H1 (cell line): ENCODE measurements around the gene DDX51. TPM values are rescaled to one million over a fixed set of nuclear protein-coding genes. Genes with fewer than 3 reads are reported as not detected.

Experiments used
- CTCF ChIA-PET: fragments of 300-600 bp; sonication (Branson Sonifier 250); formaldehyde crosslinking; loops from one replicate; lab custom pipeline; 2021; ENCODE audit not compliant: partially characterized antibody; lab: Charles Lee
- POLR2A ChIA-PET: fragments of 300-600 bp; sonication (Branson Sonifier 250); formaldehyde crosslinking; loops from one replicate; lab custom pipeline; 2021; ENCODE audit warnings: inconsistent platforms; ENCODE audit not compliant: partially characterized antibody; lab: Charles Lee
- DNase-seq, 2 experiments: peaks; one replicate each; pipeline versions ENCODE4 v3.0.0 to v3.0.0-alpha.2; 2010 to 2022; ENCODE audit warnings: low spot score in 2 of 2, low read depth in 1 of 2, mixed read lengths in 1 of 2
- FAIRE-seq: peaks from 2 replicates; lab custom pipeline; 2011; peaks lifted over from hg19 to GRCh38; lab: Jason Lieb, UNC
- H2AFZ ChIP-seq: 2 replicates; pipeline ENCODE4 v1.8.1; 2012; ENCODE audit warnings: low read length, inconsistent platforms
- H2AK5ac ChIP-seq: 2 replicates; pipeline ENCODE4 v1.6.1; 2013; ENCODE audit warnings: low read depth, low read length
- H2BK120ac ChIP-seq: replicated peaks from 2 replicates; pipeline ENCODE3; 2013; ENCODE audit warnings: low read depth, low read length, inconsistent platforms
- H2BK12ac ChIP-seq: 2 replicates; pipeline ENCODE4 v1.6.1; 2013; ENCODE audit warnings: low read depth, low read length
- H2BK15ac ChIP-seq: 2 replicates; pipeline ENCODE4 v1.6.1; 2013; ENCODE audit warnings: low read length
- H2BK20ac ChIP-seq: 2 replicates; pipeline ENCODE4 v1.6.1; 2013; ENCODE audit warnings: low read length
- H2BK5ac ChIP-seq: 2 replicates; pipeline ENCODE4 v1.6.1; 2013; ENCODE audit warnings: low read depth, low read length
- H3K14ac ChIP-seq: 2 replicates; pipeline ENCODE4 v1.6.1; 2013; ENCODE audit warnings: inconsistent platforms; ENCODE audit not compliant: insufficient read length
- H3K18ac ChIP-seq: 2 replicates; pipeline ENCODE4 v1.6.1; 2013; ENCODE audit warnings: low read length; ENCODE audit errors: extremely low read depth
- H3K23ac ChIP-seq: 2 replicates; pipeline ENCODE4 v1.6.1; 2013; ENCODE audit warnings: inconsistent platforms; ENCODE audit not compliant: insufficient read length
- H3K23me2 ChIP-seq: 2 replicates; pipeline ENCODE4 v1.6.1; 2013; ENCODE audit warnings: low read depth, low read length
- H3K27ac ChIP-seq: 2 replicates; pipeline ENCODE4 v1.6.1; 2011; ENCODE audit warnings: low read depth, low read length, inconsistent platforms
- H3K27me3 ChIP-seq, 4 experiments: replicated peaks in 1 of 4; 1 replicate in 1 of 4; 2 replicates in 3 of 4; pipeline versions ENCODE4 v1.6.1 to v1.8.1; 2011 to 2013; ENCODE audit warnings: low read length in 3 of 4, mild to moderate bottlenecking in 3 of 4, inconsistent platforms in 2 of 4, mixed read lengths in 2 of 4, moderate library complexity in 1 of 4; ENCODE audit not compliant: control insufficient read depth in 3 of 4, insufficient read depth in 3 of 4; ENCODE audit errors: extremely low read depth in 1 of 4
- H3K36me3 ChIP-seq, 4 experiments: 2 replicates each; pipeline versions ENCODE4 v1.6.1 to v1.8.1; 2011 to 2013; ENCODE audit warnings: mild to moderate bottlenecking in 4 of 4, low read length in 3 of 4, moderate library complexity in 2 of 4, control low read depth in 1 of 4, inconsistent platforms in 1 of 4; ENCODE audit not compliant: insufficient read depth in 4 of 4, control insufficient read depth in 2 of 4
- H3K4ac ChIP-seq: replicated peaks from 2 replicates; pipeline ENCODE3; 2013; ENCODE audit warnings: low read length, low read depth, mixed read lengths, inconsistent platforms; ENCODE audit not compliant: insufficient read length
- H3K4me1 ChIP-seq, 4 experiments: replicated peaks in 1 of 4; 1 replicate in 1 of 4; 2 replicates in 3 of 4; pipeline versions ENCODE4 v1.6.1 to v1.8.1; 2011 to 2013; ENCODE audit warnings: low read length in 3 of 4, inconsistent platforms in 2 of 4, mixed read lengths in 1 of 4; ENCODE audit not compliant: insufficient read depth in 4 of 4, control insufficient read depth in 3 of 4
- H3K4me2 ChIP-seq, 2 experiments: 2 replicates each; pipeline versions ENCODE4 v1.6.1 to v1.8.1; 2011 to 2013; ENCODE audit warnings: low read depth in 2 of 2, low read length in 2 of 2, control low read depth in 1 of 2, inconsistent platforms in 1 of 2, mild to moderate bottlenecking in 1 of 2; ENCODE audit not compliant: insufficient read depth in 1 of 2
- H3K4me3 ChIP-seq, 4 experiments: fragments of 200-600, 300-600 bp in 1 of 4; sonication (generic), shearing (Covaris generic), sonication (Bioruptor Twin) in 1 of 4; 2 replicates each; pipeline versions ENCODE4 v1.5.1 to v1.8.1; 2011 to 2016; ENCODE audit warnings: low read length in 4 of 4, low read depth in 3 of 4, control low read depth in 2 of 4, inconsistent platforms in 2 of 4, mild to moderate bottlenecking in 2 of 4, mixed read lengths in 1 of 4, moderate library complexity in 1 of 4; ENCODE audit not compliant: insufficient read depth in 2 of 4; ENCODE audit errors: extremely low read depth in 1 of 4
- H3K56ac ChIP-seq: replicated peaks from 2 replicates; pipeline ENCODE3; 2013; ENCODE audit warnings: low read depth, mild to moderate bottlenecking, mixed read lengths, low read length, inconsistent platforms; ENCODE audit not compliant: insufficient read length
- H3K79me1 ChIP-seq: 2 replicates; pipeline ENCODE4 v1.6.1; 2013; ENCODE audit warnings: low read depth, low read length, control low read depth
- H3K79me2 ChIP-seq, 2 experiments: 2 replicates each; pipeline versions ENCODE4 v1.6.1 to v1.8.1; 2012 to 2013; ENCODE audit warnings: low read length in 2 of 2, mild to moderate bottlenecking in 2 of 2, inconsistent platforms in 1 of 2; ENCODE audit not compliant: insufficient read depth in 2 of 2, control insufficient read depth in 1 of 2
- H3K9ac ChIP-seq, 4 experiments: replicated peaks in 1 of 4; 1 replicate in 1 of 4; 2 replicates in 3 of 4; pipeline versions ENCODE4 v1.6.1 to v1.8.1; 2011 to 2013; ENCODE audit warnings: low read depth in 3 of 4, low read length in 3 of 4, control low read depth in 2 of 4, mild to moderate bottlenecking in 2 of 4, moderate library complexity in 2 of 4, inconsistent platforms in 1 of 4; ENCODE audit errors: extremely low read depth in 1 of 4
- H3K9me3 ChIP-seq, 2 experiments: 2 replicates each; pipeline versions ENCODE4 v1.6.1 to v1.8.1; 2012 to 2013; ENCODE audit warnings: mild to moderate bottlenecking in 2 of 2, moderate library complexity in 2 of 2, control low read depth in 1 of 2, inconsistent platforms in 1 of 2, low read depth in 1 of 2, low read length in 1 of 2, mixed read lengths in 1 of 2; ENCODE audit not compliant: insufficient read depth in 2 of 2
- H4K20me1 ChIP-seq, 2 experiments: replicated peaks in 1 of 2; 2 replicates each; pipeline versions ENCODE3 to v1.8.1; 2011 to 2013; ENCODE audit warnings: inconsistent platforms in 2 of 2, low read length in 2 of 2, mild to moderate bottlenecking in 1 of 2; ENCODE audit not compliant: insufficient read depth in 2 of 2, control insufficient read depth in 1 of 2
- H4K5ac ChIP-seq: 2 replicates; pipeline ENCODE4 v1.6.1; 2013; ENCODE audit warnings: low read length, low read depth, mixed read lengths, inconsistent platforms; ENCODE audit not compliant: insufficient read length
- H4K8ac ChIP-seq: 2 replicates; pipeline ENCODE4 v1.8.0; 2013; ENCODE audit warnings: mild to moderate bottlenecking, moderate library complexity, low read length, inconsistent platforms; ENCODE audit not compliant: insufficient read depth; ENCODE audit errors: extremely low read depth
- H4K91ac ChIP-seq: replicated peaks from 2 replicates; pipeline ENCODE3; 2013; ENCODE audit warnings: low read length, mixed read lengths, inconsistent platforms; ENCODE audit not compliant: insufficient read length
- JUND ChIP-seq: IDR thresholded peaks from 2 replicates; pipeline ENCODE4 v1.6.1; 2011; ENCODE audit warnings: mild to moderate bottlenecking, improper control_type of control experiment, low read length
- WGBS, 2 experiments: shearing (Covaris generic) in 1 of 2; methylation state at CpG; one replicate each; pipeline versions ENCODE4 v1.1.6 to v1.1.7; 2013 to 2015; ENCODE audit warnings: low lambda C conversion rate in 2 of 2, mixed read lengths in 2 of 2, inconsistent platforms in 1 of 2, low coverage in 1 of 2, missing lambda C conversion rate in 1 of 2; ENCODE audit not compliant: insufficient replicate concordance in 2 of 2, insufficient coverage in 1 of 2, insufficient read length in 1 of 2; ENCODE audit errors: extremely low coverage in 1 of 2, missing lambda C conversion rate in 1 of 2; 5-methylcytosine and 5-hydroxymethylcytosine counted together
- polyA plus RNA-seq, 7 experiments: library from polyadenylated mRNA; depleted of rRNA in 3 of 7; stranded (reverse) in 5 of 7; unstranded in 2 of 7; fragments of >200 nt in 5 of 7; fragments of 200-250 nt in 2 of 7; gene quantifications; 1 replicate in 5 of 7; 2 replicates in 1 of 7; 4 replicates in 1 of 7; pipeline versions ENCODE4 v1.2.1 to v1.2.3, GENCODE V29; 2011 to 2013; ENCODE audit warnings: missing spikeins in 2 of 7, mixed read lengths in 2 of 7
- total RNA-seq: library from RNA; stranded (reverse); fragmentation: NEBNext Ultra II Directional; extraction: Animal tissue kit (Norgen Biotek cat#: 25700); gene quantifications from 2 replicates; pipeline ENCODE4 v1.2.1, GENCODE V29; 2021

Gene DDX51
- total and polyA plus RNA-seq, 2 of the 8 experiments (the other 6 are each of a cell fraction or from before 2014, with no cell fraction given): 11.2 to 24.4 TPM

DNA sequence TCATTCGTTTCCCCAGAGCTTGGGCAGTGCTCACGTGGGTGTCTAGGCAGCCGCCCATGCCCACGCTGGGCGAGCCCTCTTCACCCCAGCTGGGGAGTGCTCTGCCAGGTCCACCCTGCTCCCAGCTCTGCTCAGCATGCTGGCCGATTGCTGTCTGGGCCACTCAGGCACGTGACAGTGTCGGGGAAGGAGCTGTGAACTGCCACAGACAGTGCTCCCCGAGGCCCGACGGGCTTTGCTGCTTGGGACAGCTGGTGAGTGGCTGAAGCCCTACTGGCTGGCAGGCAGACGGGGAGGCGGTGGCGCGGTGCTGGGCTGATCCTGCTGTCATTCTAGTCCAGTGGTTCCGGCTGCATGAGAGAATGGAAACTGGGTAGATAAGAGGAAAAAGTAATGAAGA, 15.9 kb upstream of the DDX51 start:
- H2BK5ac ChIP-seq: no peak overlapping the region
- H4K5ac ChIP-seq: no peak overlapping the region
- ChIA-PET CTCF (interaction anchor here (0.6 to 2.2 kb wide), 4 partner anchors 34 to 59 kb away, joined by 3 to 9 read pairs (median 6); no protein-coding TSS in a partner anchor), POLR2A (interaction anchor here (1.3 kb wide), 1 partner anchor 14 kb away, joined by 3 read pairs; no protein-coding TSS in a partner anchor)
- H3K56ac ChIP-seq: no peak overlapping the region
- H3K4me1 ChIP-seq: no peaks in the 10 kb centered on the region; a peak in 1 of 7 replicates
- H3K27me3 ChIP-seq: peaks cover 0 to 4% (median 2%) of the 10 kb centered on the region in 4 experiments; a peak in 4 of 7 replicates
- FAIRE-seq: no peak
- no peak overlapping the region for H3K14ac ChIP-seq
- no peak overlapping the region for H3K4me3 ChIP-seq
- H4K8ac ChIP-seq: peak overlapping the region; percentile 29; the same call in 1 of the 2 replicates
- DNase-seq: no peak
- no peak overlapping the region for H3K4ac ChIP-seq
- H2AK5ac ChIP-seq: no peak overlapping the region
- no peak overlapping the region for H4K91ac ChIP-seq
- no peak overlapping the region for H2BK15ac ChIP-seq
- peaks cover 34% of the 10 kb centered on the region for H3K23me2 ChIP-seq
- H3K4me2 ChIP-seq: no peak overlapping the region
- peaks cover 0 to 29% of the 10 kb centered on the region in 2 experiments for H4K20me1 ChIP-seq
- no peak overlapping the region for H3K23ac ChIP-seq
- H2BK20ac ChIP-seq: no peak overlapping the region
- peaks cover 8 to 25% (median 20%) of the 10 kb centered on the region in 4 experiments; a peak in 5 of 8 replicates for H3K36me3 ChIP-seq
- peaks cover 10% of the 10 kb centered on the region; the same call in 1 of the 2 replicates for H3K79me1 ChIP-seq
- no peak overlapping the region for H3K18ac ChIP-seq
- 87% methylated on average over 16 of the region's 16 CpGs; no CpG with 5 or more reads in 1 of the 2 experiments for WGBS, 2 experiments
- H2AFZ ChIP-seq: no peak overlapping the region
- no peak overlapping the region for H3K27ac ChIP-seq
- H2BK120ac ChIP-seq: no peak overlapping the region
- H3K9me3 ChIP-seq: peaks cover 0 to 20% of the 10 kb centered on the region in 2 experiments; a peak in 3 of 4 replicates
- H3K9ac ChIP-seq: no peak overlapping the region
- H2BK12ac ChIP-seq: no peak overlapping the region
- peaks cover 0 to 3% of the 10 kb centered on the region in 2 experiments; a peak in 1 of 4 replicates for H3K79me2 ChIP-seq
- no peak for TF ChIP-seq JUND
